ENCODE measurements around the gene MRGPRG. TPM values are rescaled to one million over a fixed set of nuclear protein-coding genes. Genes with fewer than 3 reads are reported as not detected.
A peak's percentile ranks its signal among the peaks of the same experiment; 100 is the strongest.

Gene MRGPRG
- total and polyA plus RNA-seq, 4 donors, result not detected

- Histone ChIP-seq H3K27me3 (ENCODE audit: control insufficient read depth in 1 of 2, insufficient read depth in 2 of 2, low read length in 1 of 2) (no peaks in the 10 kb centered on the region), H3K9me3 (ENCODE audit: control insufficient read depth, low read length) (no peaks in the 10 kb centered on the region), H3K27ac (ENCODE audit: low read depth in 1 of 2, low read length in 2 of 2) (no peak overlapping the region), H3K36me3 (ENCODE audit: control insufficient read depth in 1 of 2, insufficient read depth in 2 of 2, low read length in 1 of 2) (no peaks in the 10 kb centered on the region), H3K4me1 (ENCODE audit: control insufficient read depth in 1 of 2, insufficient read depth in 2 of 2, low read length in 2 of 2) (no peaks in the 10 kb centered on the region), H3K4me3 (ENCODE audit: low read length in 2 of 2) (no peak overlapping the region)
- DNase-seq (peak; percentile 21 to 66), ATAC-seq (ENCODE audit: low FRiP score) (no peak)
- 65 to 70% methylated on average over 17 of the region's 17 CpGs for WGBS, 2 donors
- intact Hi-C loops (cut with DNase I), result loop anchor here (5.0 to 10.0 kb wide), 3 partner anchors 103 to 178 kb away; no protein-coding TSS in a partner anchor
Observed at GRCh38 chr11:3215346-3216026, 3.1 kb downstream of the MRGPRG start.

- Histone ChIP-seq H3K36me3 (ENCODE audit: control insufficient read depth in 1 of 2, insufficient read depth in 2 of 2, low read length in 1 of 2) (no peaks in the 10 kb centered on the region), H3K9me3 (ENCODE audit: control insufficient read depth, low read length) (no peaks in the 10 kb centered on the region), H3K4me3 (ENCODE audit: low read length in 2 of 2) (no peak overlapping the region), H3K27me3 (ENCODE audit: control insufficient read depth in 1 of 2, insufficient read depth in 2 of 2, low read length in 1 of 2) (no peaks in the 10 kb centered on the region), H3K27ac (ENCODE audit: low read depth in 1 of 2, low read length in 2 of 2) (no peak overlapping the region), H3K4me1 (ENCODE audit: control insufficient read depth in 1 of 2, insufficient read depth in 2 of 2, low read length in 2 of 2) (no peaks in the 10 kb centered on the region)
- WGBS, 2 donors, result 75 to 78% methylated on average over 4 of the region's 4 CpGs
- intact Hi-C loops (cut with DNase I), result loop anchor here in 1 of 2 donors (10.0 kb wide), 1 partner anchor 120 kb away; no protein-coding TSS in a partner anchor
- no peak for ATAC-seq (ENCODE audit: low FRiP score)
- peak in 1 of 2 donors; percentile 30 for DNase-seq
Observed at GRCh38 chr11:3214420-3214699, 4.3 kb downstream of the MRGPRG start.

GRCh38 chr11:3213659-3214419 lies 4.8 kb downstream of the MRGPRG start:
- DNase-seq (peak in 1 of 2 donors; percentile 64), ATAC-seq (ENCODE audit: low FRiP score) (no peak)
- no peak overlapping the region for H3K4me3 ChIP-seq (ENCODE audit: low read length in 2 of 2)
- H3K27ac ChIP-seq (ENCODE audit: low read depth in 1 of 2, low read length in 2 of 2), result no peak overlapping the region
- no peaks in the 10 kb centered on the region for H3K9me3 ChIP-seq (ENCODE audit: control insufficient read depth, low read length)
- 58 to 60% methylated on average over 24 of the region's 24 CpGs for WGBS, 2 donors
- no peaks in the 10 kb centered on the region for H3K36me3 ChIP-seq (ENCODE audit: control insufficient read depth in 1 of 2, insufficient read depth in 2 of 2, low read length in 1 of 2)
- no peaks in the 10 kb centered on the region for H3K27me3 ChIP-seq (ENCODE audit: control insufficient read depth in 1 of 2, insufficient read depth in 2 of 2, low read length in 1 of 2)
- H3K4me1 ChIP-seq (ENCODE audit: control insufficient read depth in 1 of 2, insufficient read depth in 2 of 2, low read length in 2 of 2), result no peaks in the 10 kb centered on the region
- intact Hi-C loops (cut with DNase I), result loop anchor here in 1 of 2 donors (10.0 kb wide), 1 partner anchor 119 kb away; no protein-coding TSS in a partner anchor

DNA sequence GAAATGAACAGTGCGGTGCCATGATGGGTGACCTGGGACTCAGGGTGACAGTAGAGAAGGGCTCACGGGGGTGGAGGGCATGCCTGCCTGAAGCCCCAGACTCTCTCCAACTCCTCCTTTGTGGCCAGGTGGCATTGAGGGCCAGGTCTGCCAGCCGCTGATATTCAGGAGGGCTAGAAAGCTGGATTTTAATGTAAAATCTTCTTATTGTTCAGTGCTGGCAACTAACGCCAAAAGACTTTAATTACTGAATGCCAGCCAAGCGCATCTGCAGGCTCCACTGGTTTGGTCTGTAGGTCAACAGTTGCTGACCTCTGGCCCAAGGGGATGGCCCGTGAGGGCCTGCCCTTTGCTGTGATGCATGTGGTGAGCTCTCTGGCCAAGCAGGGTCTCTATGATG lies 10.3 kb downstream of the MRGPRG start:
- Histone ChIP-seq H3K27ac (ENCODE audit: low read depth in 1 of 2, low read length in 2 of 2) (no peak overlapping the region), H3K36me3 (ENCODE audit: control insufficient read depth in 1 of 2, insufficient read depth in 2 of 2, low read length in 1 of 2) (no peaks in the 10 kb centered on the region), H3K9me3 (ENCODE audit: control insufficient read depth, low read length) (no peaks in the 10 kb centered on the region), H3K27me3 (ENCODE audit: control insufficient read depth in 1 of 2, insufficient read depth in 2 of 2, low read length in 1 of 2) (no peaks in the 10 kb centered on the region), H3K4me3 (ENCODE audit: low read length in 2 of 2) (no peak overlapping the region), H3K4me1 (ENCODE audit: control insufficient read depth in 1 of 2, insufficient read depth in 2 of 2, low read length in 2 of 2) (no peaks in the 10 kb centered on the region)
- intact Hi-C loops (cut with DNase I), result no loop called here
- 95% methylated on average over 6 of the region's 6 CpGs for WGBS, 2 donors
- ATAC-seq (ENCODE audit: low FRiP score) (no peak), DNase-seq (peak in 1 of 2 donors; percentile 57)

GRCh38 chr11:3207526-3208189 lies 11.0 kb downstream of the MRGPRG start:
- Histone ChIP-seq H3K27me3 (ENCODE audit: control insufficient read depth in 1 of 2, insufficient read depth in 2 of 2, low read length in 1 of 2) (no peaks in the 10 kb centered on the region), H3K27ac (ENCODE audit: low read depth in 1 of 2, low read length in 2 of 2) (no peak overlapping the region), H3K4me1 (ENCODE audit: control insufficient read depth in 1 of 2, insufficient read depth in 2 of 2, low read length in 2 of 2) (no peaks in the 10 kb centered on the region), H3K36me3 (ENCODE audit: control insufficient read depth in 1 of 2, insufficient read depth in 2 of 2, low read length in 1 of 2) (no peaks in the 10 kb centered on the region), H3K9me3 (ENCODE audit: control insufficient read depth, low read length) (no peaks in the 10 kb centered on the region), H3K4me3 (ENCODE audit: low read length in 2 of 2) (no peak overlapping the region)
- WGBS, 2 donors, result 87 to 90% methylated on average over 7 to 8 of the region's 8 CpGs
- DNase-seq (peak; percentile 21 to 51), ATAC-seq (ENCODE audit: low FRiP score) (no peak)
- intact Hi-C loops (cut with DNase I), result no loop called here

- intact Hi-C loops (cut with DNase I), result no loop called here
- Histone ChIP-seq H3K4me1 (ENCODE audit: control insufficient read depth in 1 of 2, insufficient read depth in 2 of 2, low read length in 2 of 2) (no peaks in the 10 kb centered on the region), H3K27ac (ENCODE audit: low read depth in 1 of 2, low read length in 2 of 2) (no peak overlapping the region), H3K27me3 (ENCODE audit: control insufficient read depth in 1 of 2, insufficient read depth in 2 of 2, low read length in 1 of 2) (no peaks in the 10 kb centered on the region), H3K36me3 (ENCODE audit: control insufficient read depth in 1 of 2, insufficient read depth in 2 of 2, low read length in 1 of 2) (no peaks in the 10 kb centered on the region), H3K4me3 (ENCODE audit: low read length in 2 of 2) (no peak overlapping the region), H3K9me3 (ENCODE audit: control insufficient read depth, low read length) (no peaks in the 10 kb centered on the region)
- ATAC-seq (ENCODE audit: low FRiP score) (no peak), DNase-seq (no peak)
- WGBS, 2 donors, result 95 to 100% methylated on average over 1 of the region's 1 CpG
Observed at GRCh38 chr11:3206922-3207204, 11.8 kb downstream of the MRGPRG start.

GRCh38 chr11:3206156-3206921 lies 12.3 kb downstream of the MRGPRG start:
- Histone ChIP-seq H3K4me1 (ENCODE audit: control insufficient read depth in 1 of 2, insufficient read depth in 2 of 2, low read length in 2 of 2) (no peaks in the 10 kb centered on the region), H3K36me3 (ENCODE audit: control insufficient read depth in 1 of 2, insufficient read depth in 2 of 2, low read length in 1 of 2) (no peaks in the 10 kb centered on the region), H3K27ac (ENCODE audit: low read depth in 1 of 2, low read length in 2 of 2) (no peak overlapping the region), H3K9me3 (ENCODE audit: control insufficient read depth, low read length) (no peaks in the 10 kb centered on the region), H3K27me3 (ENCODE audit: control insufficient read depth in 1 of 2, insufficient read depth in 2 of 2, low read length in 1 of 2) (no peaks in the 10 kb centered on the region), H3K4me3 (ENCODE audit: low read length in 2 of 2) (no peak overlapping the region)
- ATAC-seq (ENCODE audit: low FRiP score), result no peak
- WGBS, 2 donors, result 82 to 83% methylated on average over 8 of the region's 8 CpGs
- intact Hi-C loops (cut with DNase I), result no loop called here
- DNase-seq, result peak; percentile 28 to 33

DNA sequence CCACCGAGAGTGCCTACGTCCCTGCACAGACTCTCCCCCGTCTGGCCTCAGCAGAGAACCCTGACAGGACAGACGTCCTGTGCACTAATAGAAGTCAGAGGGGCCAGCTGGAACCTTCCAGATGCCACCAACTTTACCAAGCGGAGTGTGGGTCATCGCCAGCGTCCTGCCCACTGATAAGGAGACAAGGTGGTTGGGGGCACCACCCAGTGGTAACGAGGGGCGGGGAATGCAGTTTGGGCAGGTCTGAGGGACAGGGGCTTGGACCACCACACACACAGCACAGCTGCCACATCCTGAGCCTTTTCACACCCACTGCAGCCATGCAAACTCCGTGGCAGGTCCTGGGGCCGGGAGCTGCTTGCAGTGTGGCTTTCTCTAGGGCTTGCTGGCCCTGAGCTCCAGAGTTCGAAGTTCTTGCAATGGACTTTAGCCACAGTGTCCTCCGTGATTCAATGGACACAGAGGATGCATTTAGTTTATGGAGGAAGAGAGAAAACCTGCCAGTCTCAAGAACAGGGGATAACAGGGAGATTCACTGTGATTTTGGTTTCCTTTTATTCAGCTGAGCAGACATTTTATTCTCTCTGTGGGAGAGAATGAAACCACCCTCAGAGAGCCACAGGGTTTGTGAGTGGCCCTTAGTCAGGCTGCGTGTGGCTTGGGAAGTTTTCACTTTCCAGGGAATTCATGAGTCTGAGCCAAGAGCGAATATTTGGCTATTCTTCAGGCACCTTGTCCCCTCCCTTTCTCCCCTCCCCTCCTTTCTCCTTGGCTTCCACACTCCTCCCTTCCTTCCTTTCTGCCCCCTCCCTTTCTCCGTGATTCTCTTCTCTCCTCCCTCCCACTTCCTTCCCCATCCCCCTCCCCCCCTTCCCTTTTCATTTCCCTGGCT lies 13.1 kb downstream of the MRGPRG start:
- DNase-seq (peak; percentile 17 to 57), ATAC-seq (ENCODE audit: low FRiP score) (no peak)
- 43 to 47% methylated on average over 16 of the region's 16 CpGs for WGBS, 2 donors
- H3K27ac ChIP-seq (ENCODE audit: low read depth in 1 of 2, low read length in 2 of 2), result no peak overlapping the region
- no peaks in the 10 kb centered on the region for H3K36me3 ChIP-seq (ENCODE audit: control insufficient read depth in 1 of 2, insufficient read depth in 2 of 2, low read length in 1 of 2)
- H3K4me1 ChIP-seq (ENCODE audit: control insufficient read depth in 1 of 2, insufficient read depth in 2 of 2, low read length in 2 of 2), result no peaks in the 10 kb centered on the region
- H3K9me3 ChIP-seq (ENCODE audit: control insufficient read depth, low read length), result no peaks in the 10 kb centered on the region
- intact Hi-C loops (cut with DNase I), result no loop called here
- H3K27me3 ChIP-seq (ENCODE audit: control insufficient read depth in 1 of 2, insufficient read depth in 2 of 2, low read length in 1 of 2), result no peaks in the 10 kb centered on the region
- H3K4me3 ChIP-seq (ENCODE audit: low read length in 2 of 2), result no peak overlapping the region
